Measurements from ENCODE around the gene MFN2.
A peak's percentile ranks its signal among the peaks of the same experiment; 100 is the strongest.

MFN2 gene

DNA sequence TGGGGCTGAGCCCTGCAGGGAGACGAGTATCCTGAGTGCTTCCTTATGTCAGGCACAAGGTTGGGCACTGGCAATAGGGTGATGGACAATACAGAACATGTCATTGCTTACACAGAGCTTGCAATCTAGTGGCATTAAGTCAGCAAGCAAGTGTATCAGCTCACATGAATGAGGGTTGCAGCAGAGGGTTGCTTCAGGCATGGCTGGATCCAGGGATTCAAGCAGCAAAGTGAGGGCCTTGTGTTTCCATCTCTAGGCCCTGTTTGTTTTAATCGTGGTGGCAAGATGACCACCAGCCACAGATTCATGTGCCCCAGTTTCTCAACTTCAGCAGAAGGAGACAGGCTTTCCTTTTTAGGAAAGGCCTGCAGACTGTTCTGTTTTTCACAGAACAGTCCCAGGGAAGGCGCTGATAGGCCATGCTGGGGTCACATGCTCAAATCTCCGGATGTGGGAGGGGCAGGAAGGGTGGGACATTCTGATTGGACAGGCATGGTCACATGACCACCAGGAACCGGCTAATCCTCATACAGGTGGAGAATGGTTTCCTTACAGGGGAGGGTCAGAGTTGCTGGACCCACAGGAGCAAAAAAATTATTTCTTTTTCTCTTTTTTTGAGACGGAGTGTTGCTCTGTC, 31.3 kb upstream of the MFN2 start:
- H3K27ac ChIP-seq (ENCODE audit: poor library complexity, severe bottlenecking): no peak overlapping the region
- no peaks in the 10 kb centered on the region for H3K9me3 ChIP-seq (ENCODE audit: severe bottlenecking)
- peak; percentile 49; the same call in 1 of the 3 replicates for ATAC-seq (ENCODE audit: low read depth)
- no peak for TF ChIP-seq CTCF (IDR thresholded peaks at IDR 0.05; ENCODE audit: poor library complexity, severe bottlenecking)
- H3K27me3 ChIP-seq (ENCODE audit: insufficient read depth, poor library complexity, severe bottlenecking): no peaks in the 10 kb centered on the region
- H3K4me1 ChIP-seq (ENCODE audit: insufficient read depth, poor library complexity, severe bottlenecking): no peaks in the 10 kb centered on the region
- no peak for DNase-seq (ENCODE audit: low spot score)
- H3K4me3 ChIP-seq (ENCODE audit: severe bottlenecking): no peak overlapping the region
- peaks cover 47% of the 10 kb centered on the region for H3K36me3 ChIP-seq (ENCODE audit: low read depth)

DNA sequence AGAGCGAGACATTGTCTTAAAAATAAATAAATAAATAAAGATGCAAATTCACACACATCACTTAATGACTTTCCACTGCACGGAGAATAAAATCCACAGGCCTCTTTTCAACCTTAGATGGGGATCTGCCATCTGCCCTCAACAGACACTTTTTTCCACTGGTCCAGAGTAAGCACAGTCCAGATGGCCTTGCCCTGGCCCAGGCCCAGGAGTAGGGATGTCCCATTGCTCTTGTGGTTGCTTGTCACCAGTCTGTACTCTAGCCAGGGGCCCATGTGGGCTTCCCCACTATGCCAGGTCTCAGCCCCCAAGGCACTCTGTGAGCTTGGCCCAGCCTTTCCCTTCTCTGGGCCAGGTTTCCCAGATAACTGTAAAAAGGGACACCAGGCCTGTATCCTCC, 28.3 kb upstream of the MFN2 start:
- H3K27ac ChIP-seq (ENCODE audit: poor library complexity, severe bottlenecking): no peak overlapping the region
- no peak overlapping the region for H3K4me3 ChIP-seq (ENCODE audit: severe bottlenecking)
- H3K36me3 ChIP-seq (ENCODE audit: low read depth): peaks cover 58% of the 10 kb centered on the region
- no peaks in the 10 kb centered on the region for H3K27me3 ChIP-seq (ENCODE audit: insufficient read depth, poor library complexity, severe bottlenecking)
- no peak for TF ChIP-seq CTCF (IDR thresholded peaks at IDR 0.05; ENCODE audit: poor library complexity, severe bottlenecking)
- DNase-seq (ENCODE audit: low spot score) (no peak), ATAC-seq (ENCODE audit: low read depth) (no peak)
- H3K4me1 ChIP-seq (ENCODE audit: insufficient read depth, poor library complexity, severe bottlenecking): no peaks in the 10 kb centered on the region
- H3K9me3 ChIP-seq (ENCODE audit: severe bottlenecking): no peaks in the 10 kb centered on the region

DNA sequence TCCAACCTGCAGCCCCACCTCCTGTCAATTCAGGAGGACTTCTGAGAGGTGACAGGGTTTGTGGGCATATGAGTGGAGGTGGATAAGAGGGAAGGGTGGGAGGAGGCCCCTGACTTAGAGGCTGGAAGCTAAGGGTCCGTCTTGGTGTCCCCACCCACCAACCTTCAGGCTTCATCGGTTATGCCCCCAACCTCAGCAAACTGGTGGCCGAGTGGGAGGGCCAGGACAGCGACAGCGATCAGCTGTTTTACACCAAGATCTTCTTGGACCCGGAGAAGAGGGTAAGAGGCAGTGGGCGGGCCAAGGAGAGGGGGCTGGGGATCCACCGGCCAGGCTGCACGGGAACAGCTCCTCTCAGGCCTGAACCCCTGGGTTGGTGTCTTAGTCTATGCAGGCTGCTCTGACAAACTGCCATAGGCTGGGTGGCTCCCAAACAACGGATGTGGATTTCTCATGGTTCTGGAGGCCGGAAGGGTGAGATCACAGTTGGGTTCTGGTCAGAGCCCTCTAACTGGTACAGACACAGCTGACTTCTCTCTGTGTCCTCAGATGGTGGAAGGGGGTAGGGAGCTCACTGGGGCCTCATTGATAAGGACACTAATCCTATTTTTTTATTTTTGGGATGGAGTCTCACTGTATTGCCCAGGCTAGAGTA, 27.7 kb upstream of the MFN2 start:
- Histone ChIP-seq H3K4me3 (ENCODE audit: severe bottlenecking) (no peak overlapping the region), H3K27me3 (ENCODE audit: insufficient read depth, poor library complexity, severe bottlenecking) (no peaks in the 10 kb centered on the region), H3K27ac (ENCODE audit: poor library complexity, severe bottlenecking) (no peak overlapping the region), H3K36me3 (ENCODE audit: low read depth) (peaks cover 63% of the 10 kb centered on the region), H3K9me3 (ENCODE audit: severe bottlenecking) (no peaks in the 10 kb centered on the region), H3K4me1 (ENCODE audit: insufficient read depth, poor library complexity, severe bottlenecking) (no peaks in the 10 kb centered on the region)
- no peak for TF ChIP-seq CTCF (IDR thresholded peaks at IDR 0.05; ENCODE audit: poor library complexity, severe bottlenecking)
- DNase-seq (ENCODE audit: low spot score) (no peak), ATAC-seq (ENCODE audit: low read depth) (no peak; the same call in 2 of the 3 replicates)

GRCh38 chr1:11955221-11955620, 25.0 kb upstream of the MFN2 start:
- DNase-seq (ENCODE audit: low spot score): no peak

More at GRCh38 chr1:11955221-11955620, 25.0 kb upstream of the MFN2 start:
- no peaks in the 10 kb centered on the region for H3K9me3 ChIP-seq (ENCODE audit: severe bottlenecking)
- H3K27ac ChIP-seq (ENCODE audit: poor library complexity, severe bottlenecking): no peak overlapping the region
- peaks cover 64% of the 10 kb centered on the region for H3K36me3 ChIP-seq (ENCODE audit: low read depth)
- TF ChIP-seq CTCF (IDR thresholded peaks at IDR 0.05; ENCODE audit: poor library complexity, severe bottlenecking): no peak
- no peaks in the 10 kb centered on the region for H3K4me1 ChIP-seq (ENCODE audit: insufficient read depth, poor library complexity, severe bottlenecking)
- H3K4me3 ChIP-seq (ENCODE audit: severe bottlenecking): no peak overlapping the region
- no peaks in the 10 kb centered on the region for H3K27me3 ChIP-seq (ENCODE audit: insufficient read depth, poor library complexity, severe bottlenecking)
- no peak for ATAC-seq (ENCODE audit: low read depth)

Measured in RWPE2 (cell line).